ENCODE data around the gene TULP4.

The TULP4 gene

DNA sequence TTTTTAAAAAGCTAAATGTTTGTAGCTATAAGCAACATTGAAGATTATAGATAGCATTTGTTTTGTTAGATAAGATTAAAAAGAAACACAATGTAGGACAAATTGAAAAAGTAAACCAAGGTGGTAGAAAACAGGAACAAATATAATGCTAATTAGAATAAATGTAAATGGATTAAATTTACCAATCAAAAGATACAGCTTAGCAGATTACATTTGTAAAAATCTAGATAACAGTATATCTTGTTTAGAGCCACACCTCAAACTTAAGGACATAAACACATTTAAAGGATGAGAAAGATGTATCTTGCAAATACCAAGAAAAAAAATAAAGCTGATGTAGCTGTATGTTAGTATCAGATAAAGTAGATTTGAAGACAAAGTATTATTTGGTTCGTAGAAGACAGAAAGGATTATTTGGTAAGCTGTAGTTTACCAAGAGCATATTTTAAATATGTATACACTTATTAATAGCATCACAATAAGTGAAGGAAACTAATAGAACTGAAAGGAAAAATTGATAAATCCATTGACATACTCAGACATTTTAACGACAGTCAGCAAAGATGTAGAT, 107.2 kb downstream of the TULP4 start:
- no peak for DNase-seq (ENCODE audit: low read depth)

DNA sequence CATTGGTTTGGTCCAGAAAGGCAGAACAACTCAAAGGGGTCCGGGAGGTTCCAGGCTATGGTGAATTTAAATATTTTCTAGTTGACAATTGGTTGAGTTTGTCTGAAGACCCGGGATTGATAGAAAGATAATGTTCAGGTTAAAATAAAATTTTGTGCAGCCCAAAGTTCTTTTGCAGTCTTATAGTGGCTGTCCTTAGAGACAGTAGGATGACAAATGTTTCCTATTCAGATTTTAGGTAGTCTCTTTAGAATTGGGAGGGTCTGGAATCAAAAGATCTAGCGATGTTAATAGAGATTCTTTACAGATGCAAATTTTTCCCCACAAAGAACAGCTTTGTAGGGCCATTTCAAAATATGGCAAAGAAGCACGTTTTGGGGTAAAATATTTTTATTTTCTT, 109.1 kb downstream of the TULP4 start:
- no peak for DNase-seq (ENCODE audit: low read depth)

DNA sequence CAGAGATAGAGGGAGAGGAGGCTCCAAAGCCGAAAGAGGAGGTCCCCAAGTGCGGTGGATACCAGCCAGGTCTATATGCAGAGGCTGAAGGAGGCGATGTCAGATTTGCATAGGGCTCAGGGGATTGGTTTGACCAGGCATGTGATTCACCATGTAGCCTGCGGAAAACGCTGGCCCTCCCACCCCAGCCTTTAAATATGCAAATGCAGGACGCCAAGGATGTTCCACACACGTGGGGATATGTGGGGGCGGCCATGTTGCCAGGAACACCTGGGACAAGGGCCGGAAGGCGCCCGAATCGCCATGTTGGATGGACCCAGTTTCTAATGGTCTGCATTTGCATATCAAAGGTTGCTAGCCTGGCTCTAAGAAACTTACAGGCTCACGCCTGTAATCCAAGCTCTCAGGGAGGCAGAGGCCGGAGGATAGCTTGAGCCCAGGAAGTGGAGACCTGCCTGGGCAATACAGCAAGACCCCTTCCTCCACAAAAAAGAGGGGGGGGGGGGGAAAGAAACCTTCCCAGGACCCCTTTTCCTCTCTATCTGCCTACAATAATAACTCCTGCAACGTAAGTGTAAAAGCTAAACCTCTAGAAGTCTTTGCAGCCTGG, 110.5 kb downstream of the TULP4 start:
- no peak for DNase-seq (ENCODE audit: low read depth)

DNA sequence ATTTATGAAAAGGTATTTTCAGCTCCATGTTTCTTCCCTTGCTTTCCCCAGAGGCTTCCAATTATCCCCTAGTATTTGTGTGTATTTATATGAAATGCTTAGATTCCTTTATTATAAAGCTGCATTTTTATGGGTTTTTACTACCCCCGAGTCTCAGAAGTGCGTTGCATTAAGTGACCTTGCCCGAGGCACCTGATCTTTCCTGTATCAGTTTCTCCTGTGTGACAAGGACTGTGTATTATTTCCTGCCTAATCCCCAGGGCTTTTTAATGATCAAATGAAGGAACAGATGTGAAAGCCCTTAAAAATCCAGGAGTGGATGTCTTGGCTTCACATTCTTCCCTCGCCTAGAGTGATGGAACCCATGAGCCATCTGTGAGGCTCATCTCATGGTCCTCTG, 118.8 kb downstream of the TULP4 start:
- DNase-seq (ENCODE audit: low read depth) = no peak

DNA sequence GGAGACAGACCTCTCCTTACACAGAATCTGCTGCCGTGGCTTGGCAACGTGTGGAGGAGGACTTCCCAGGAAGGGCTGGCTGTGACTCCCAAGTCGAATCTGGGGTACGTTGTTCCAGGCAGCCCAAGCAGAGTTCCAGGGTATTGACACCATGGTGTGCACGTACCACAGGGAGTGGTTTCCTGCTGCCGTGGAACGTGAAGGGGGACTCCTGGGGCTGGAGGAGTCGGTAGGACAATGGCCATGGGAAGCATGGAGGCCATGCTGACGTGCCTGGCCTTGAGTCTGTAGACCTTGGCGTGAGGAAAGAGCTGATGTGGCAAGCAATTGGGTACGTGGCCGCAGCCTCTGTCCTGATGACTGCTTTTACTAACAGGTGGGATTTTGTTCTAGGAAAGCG, 119.3 kb downstream of the TULP4 start:
- no peak for DNase-seq (ENCODE audit: low read depth)

DNA sequence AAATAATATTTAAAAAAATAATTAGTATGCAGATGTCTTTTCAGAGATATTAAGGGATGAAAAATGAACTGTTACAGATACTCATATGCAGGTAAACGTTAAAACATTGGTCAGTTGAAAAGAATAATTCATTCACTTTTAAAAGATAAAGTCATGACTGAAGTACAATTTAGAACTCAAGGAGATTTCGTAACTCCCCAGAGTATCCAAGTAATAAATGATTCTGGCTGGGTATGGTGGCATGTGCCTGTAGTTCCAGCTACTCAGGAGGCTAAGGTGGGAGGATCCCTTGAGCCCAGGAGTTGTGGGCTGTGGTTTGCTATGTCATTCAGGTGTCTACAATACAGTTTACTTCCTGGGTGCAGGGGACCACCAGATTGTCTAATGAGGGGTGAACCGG, 125.3 kb downstream of the TULP4 start:
- no peak for DNase-seq (ENCODE audit: low read depth)

DNA sequence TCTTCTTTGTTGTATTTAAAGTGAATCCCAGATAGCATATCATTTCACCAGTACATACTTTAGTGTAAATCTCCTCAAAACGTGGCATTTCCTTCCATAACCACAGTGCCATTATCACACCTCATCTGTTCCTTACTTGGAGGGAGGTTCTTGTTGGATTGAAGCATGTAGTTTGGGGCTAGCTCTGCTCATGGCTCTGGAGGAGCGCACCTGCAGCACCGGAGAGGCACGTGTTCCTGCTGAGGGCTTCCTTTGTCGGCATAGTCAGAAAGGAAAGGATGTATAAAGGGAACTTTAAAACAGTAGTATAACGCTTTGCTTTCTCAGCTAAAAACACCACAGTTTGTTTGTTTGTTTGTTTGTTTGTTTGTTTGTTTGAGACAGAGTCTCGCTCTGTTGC, 126.0 kb downstream of the TULP4 start:
- DNase-seq (ENCODE audit: low read depth) = no peak

DNA sequence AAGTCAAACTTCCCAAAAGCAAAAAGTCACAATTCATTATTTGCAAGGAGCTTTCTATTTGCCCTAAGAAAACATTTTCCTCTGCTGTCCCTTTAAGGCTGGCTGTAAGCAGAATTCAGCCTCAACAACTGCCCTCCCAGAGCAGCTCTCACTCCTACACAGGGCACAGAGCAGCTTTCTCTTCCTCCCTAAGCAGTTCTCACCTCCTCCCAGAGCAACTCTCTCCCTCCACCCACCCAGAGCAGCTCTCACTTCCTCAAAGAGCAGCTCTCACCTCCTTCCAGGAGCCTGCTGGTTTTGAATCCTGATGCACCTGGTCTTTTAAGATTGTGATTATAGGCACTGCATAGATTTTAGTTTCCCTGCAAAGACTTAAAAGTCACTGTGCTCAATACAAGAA, 127.0 kb downstream of the TULP4 start:
- DNase-seq (ENCODE audit: low read depth) = no peak

DNA sequence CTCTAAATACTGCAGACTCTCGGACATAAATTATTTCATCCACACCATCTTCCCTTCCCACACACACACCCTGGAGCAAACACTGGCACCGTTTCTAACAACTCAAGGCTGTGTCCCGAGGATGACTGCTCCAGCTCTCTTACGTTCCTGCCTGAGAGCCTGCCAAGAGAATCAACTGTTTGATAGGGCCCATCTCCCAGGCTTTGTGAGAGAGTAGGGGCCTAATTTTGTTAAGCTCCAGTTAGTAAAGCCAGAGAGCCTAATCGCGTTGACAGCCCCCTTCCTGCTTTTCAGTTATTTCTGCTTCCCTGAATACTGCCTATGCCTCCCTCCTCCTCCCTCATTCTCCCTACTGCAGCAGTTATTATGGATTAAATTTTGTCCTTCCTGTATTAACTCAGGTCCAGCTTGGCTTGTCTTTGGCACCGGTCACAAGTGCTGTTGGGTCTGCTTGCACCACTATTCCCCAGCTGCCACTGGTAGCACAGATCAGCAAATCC, 129.5 kb downstream of the TULP4 start:
- no peak for DNase-seq (ENCODE audit: low read depth)

DNA sequence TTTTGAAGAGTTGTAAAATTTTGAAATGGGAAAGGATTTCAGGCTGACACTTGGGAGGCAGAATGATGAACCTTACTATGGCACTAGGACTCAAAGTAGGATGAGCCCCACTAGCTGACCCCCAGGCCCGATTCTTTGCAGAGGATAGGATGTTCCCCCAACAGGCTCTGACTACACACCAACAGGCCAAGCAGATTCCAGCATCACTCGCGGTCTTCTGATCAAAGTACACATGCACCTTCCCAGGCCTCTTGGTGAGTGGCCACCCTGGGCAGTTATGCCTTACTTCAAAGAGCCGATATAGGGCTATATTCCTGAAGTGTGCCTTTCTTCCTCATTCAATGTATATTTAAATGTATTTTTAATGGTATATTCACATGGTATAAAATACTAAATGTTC, 130.0 kb downstream of the TULP4 start:
- DNase-seq (ENCODE audit: low read depth) = no peak

DNA sequence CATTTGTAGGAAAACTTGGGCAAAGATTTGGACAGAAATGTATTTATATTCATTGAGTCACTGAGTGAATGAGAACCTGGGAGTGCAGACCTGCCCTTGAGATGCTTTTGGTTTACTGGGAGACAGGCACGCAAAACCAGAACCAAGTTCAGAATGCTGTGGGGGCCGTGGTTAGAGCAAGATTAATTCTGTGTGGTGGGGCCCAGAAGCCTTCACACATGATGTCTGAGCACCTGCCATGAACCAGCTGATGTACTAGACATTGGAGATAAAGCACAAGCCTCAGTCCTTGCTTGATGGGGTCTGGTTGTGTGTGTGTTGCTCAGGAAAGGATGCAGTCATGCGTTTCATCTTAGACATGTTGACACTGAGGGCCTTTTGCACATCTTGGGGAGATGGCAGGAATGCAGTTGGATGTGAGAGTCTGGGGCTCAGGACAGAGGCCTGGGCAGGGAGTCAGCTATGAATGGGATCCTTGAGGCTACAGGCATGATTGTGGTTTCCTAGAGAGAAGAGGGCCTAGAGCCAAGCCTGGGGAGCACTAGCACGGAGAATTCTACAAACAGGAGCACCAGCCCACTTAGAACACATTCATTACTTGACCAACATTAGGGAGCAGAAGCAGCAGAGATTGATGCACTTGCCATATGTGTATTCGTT, 133.3 kb downstream of the TULP4 start:
- DNase-seq (ENCODE audit: low read depth) = no peak

DNA sequence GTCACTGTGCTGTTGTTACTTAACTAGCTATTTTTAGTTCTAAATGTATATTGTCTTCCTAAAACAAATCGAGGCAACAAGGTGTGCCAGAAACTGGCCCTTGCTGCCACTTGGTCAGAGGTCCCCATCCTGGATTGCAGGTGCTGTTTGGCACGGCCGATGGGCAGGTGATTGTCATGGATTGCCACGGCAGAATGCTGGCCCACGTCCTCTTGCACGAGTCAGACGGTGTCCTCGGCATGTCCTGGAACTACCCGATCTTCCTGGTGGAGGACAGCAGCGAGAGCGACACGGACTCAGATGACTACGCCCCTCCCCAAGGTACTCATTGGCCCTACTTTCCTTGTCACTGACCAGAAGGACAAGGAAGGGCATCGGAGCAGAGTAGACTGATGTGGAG, 136.6 kb downstream of the TULP4 start:
- DNase-seq (ENCODE audit: low read depth) = no peak

DNA sequence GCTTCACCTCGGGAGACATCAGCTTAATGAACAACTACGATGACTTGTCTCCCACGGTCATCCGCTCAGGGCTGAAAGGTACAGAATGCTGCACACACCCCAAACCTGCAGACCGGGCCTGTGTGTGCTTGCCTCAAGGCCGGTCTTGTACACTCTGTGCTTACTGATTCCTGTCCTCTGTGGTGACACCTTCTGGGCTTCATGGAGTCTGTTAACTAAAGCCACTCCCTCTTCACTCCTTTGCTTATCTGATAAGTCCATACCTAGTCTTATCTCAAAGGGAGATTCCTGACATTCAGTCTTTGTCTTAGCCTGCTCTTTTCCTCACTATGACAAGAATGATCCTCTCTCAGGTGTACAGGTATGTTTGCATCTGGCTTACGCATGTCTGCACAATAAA, 139.9 kb downstream of the TULP4 start:
- DNase-seq (ENCODE audit: low read depth) = no peak

DNA sequence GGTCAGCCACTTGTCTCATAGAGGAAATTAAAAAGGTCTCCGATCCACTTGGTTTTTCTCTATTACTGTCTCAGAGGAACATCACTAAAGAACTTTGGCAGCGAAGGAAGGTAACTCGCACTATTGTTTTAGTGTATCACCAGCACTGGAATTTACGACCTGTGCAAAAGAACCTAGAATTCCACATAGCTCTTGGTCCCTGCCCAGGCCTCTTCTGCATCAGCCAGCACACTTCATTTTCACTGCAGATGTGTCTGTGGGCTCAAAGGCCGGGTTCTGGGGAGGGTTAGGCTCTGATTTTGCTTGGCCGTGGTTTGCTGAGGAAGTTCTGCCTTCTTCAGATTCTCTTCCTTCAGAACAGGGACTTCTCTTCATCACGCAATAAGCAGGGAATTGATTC, 144.9 kb downstream of the TULP4 start:
- DNase-seq (ENCODE audit: low read depth) = no peak

DNA sequence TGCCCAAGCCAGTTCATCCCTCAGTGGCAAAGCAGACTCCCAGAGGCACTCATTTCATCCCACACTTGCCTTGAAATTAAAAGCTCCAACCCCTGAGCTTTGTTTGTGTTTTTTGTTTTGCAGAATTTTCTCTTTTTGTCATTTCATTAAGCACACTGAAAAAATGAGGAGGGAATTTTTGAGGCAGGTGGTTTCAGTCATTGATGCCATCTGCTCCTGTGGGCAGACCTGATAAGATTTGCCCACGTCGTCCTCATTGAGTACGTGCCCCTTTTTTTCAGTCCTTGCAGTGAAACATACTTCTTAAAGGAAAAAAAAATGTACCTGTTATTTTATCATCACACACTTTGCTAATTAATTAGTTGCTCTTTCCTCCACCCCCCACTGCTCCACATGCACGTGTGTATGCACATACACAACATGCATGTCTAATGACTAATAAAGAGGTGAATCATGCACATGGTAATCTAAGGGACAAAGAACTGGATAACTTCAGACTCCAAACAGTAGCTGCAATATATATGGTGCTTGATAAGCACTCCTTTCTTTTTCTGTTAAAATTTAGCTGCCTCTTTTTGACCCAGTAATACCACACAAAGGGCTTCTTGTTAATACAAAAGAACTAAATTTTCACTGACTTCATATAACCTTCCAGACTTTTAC, 145.5 kb downstream of the TULP4 start:
- no peak for DNase-seq (ENCODE audit: low read depth)

DNA sequence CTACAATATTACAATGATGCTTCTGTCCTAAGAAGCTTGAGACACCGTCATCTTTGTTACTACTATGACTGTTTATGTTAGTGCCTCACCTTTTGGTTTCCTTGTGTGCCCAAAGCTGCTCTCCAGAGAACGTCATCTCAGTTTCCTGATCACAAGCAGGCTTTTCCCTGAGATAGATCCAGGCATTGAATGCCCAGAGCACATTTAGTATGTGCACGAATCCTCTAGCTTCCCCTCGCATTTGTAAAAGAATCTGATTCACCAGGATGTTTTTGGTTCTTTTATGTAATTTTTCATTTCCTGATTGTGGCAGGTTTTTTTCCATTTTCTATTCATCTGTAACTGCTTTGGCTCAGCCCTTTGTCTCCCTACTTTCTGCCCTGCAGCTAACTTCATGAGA, 147.5 kb downstream of the TULP4 start:
- no peak for DNase-seq (ENCODE audit: low read depth)

DNA sequence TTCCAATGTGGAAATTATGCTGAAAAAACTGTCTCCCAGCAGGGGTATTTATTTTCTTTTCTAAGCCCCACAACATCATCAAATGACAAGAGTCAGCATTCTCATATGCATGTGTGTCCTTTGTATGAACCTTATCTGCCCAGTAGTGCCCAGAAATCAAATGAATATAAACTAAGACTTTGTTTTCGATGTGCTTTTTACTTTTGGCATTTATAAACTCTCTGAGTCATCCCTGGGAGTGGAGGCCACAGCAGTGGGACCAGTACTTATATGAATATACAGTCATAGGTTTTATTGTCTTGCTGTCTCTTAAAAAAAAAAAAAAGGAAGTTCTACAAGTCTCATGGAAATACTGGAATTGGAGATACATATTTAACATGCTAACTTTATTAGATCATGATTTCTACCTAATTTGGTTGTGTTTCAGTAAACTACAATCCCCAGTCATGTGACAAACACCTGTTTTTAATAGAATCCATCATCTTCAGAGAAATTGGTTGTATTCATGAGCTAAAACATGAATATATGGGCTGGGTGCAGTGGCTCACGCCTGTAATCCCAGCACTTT, 148.4 kb downstream of the TULP4 start:
- DNase-seq (ENCODE audit: low read depth) = no peak

DNA sequence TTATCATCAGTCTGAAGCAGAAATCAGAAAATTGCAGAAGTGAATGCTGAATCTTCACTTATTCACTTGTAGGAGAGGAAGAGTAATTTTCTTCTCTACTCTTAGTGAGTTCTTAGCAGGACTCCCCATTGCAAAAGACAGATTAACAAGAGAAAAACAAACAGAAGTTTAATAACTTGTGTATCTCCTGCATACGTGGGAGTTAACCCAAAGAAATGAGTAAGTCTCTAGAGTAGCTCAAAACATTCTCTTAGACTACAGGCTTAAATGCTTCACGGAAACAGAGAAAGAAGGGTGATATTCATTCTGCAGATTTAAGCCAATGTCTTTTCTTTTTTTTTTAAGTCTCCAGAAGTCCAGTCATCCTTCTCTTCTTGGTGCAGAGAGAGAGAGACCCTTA, 149.7 kb downstream of the TULP4 start:
- DNase-seq (ENCODE audit: low read depth) = no peak

DNA sequence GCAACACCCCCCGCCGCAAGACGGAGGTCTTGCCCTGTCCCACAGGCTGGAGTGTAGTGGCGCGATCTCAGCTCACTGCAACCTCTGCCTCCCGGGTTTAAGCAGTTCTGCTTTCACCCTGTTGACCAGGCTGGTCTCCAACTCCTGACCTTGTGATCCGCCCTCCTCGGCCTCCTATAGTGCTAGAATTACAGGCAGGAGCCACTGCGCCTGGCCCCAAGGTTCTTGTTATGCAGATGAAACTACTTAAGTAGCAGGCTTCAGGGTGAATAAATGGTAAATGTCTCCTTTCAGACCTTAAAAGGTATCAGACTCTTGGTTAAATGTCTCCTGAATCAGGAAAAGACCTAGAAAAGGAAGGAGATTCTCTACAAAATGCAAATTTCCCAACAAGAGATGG, 152.2 kb downstream of the TULP4 start:
- DNase-seq (ENCODE audit: low read depth) = no peak

DNA sequence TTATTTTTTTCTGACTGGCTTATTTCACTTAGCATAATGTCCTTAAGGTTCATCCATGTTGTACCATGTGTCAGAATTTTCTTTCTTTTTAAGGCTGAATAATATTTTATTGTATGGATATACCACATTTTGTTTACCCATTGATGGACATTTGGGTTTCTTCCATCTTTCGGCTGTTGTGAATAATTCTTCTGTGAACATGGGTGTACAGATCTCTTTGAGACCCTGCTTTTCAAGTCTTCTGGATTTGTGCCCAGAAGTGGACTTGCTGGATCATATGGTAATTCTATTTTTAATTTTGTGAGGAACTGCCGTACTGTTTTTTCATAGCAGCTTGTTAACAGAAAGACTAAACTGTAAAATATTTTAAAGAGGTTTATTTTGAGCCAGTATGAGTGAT, 153.0 kb downstream of the TULP4 start:
- no peak for DNase-seq (ENCODE audit: low read depth)

DNA sequence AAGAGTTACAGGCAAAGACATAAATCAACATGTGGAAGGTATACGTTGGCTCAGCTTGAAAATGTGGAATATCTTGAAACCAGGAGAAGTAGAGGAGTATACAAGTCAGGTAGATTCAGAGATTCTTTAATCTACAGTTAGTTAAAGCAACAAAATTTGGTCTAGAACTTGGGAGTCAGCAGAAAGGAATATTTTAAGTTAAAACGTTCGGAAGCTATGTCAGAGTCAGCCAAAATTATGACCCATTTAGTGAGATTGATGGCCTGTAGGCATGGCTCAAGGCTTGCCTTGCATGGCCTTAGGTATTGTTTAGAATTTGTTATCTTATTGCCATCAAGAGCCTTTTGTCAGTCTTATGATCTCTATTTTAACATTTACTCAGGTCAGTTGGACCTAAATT, 153.5 kb downstream of the TULP4 start:
- DNase-seq (ENCODE audit: low read depth) = no peak

DNA sequence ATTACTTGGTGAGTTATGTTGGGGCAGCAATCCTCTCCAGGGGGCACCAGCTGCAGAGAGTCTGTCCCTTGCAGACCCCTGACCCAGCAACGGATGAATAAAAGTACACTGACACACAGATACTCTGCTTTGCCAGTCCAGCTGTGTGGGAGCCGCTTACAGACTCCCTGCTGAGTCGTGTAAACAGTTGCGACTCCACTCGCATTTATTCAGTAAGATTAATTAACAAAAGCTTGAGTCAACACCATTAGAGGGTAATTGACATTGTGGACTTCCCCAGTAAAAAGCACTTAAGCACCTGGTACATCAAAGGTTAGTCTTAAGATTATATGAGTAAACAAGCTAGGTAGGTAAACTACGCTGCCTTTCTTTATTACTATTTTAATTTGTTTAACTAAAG, 155.7 kb downstream of the TULP4 start:
- DNase-seq (ENCODE audit: low read depth) = no peak

DNA sequence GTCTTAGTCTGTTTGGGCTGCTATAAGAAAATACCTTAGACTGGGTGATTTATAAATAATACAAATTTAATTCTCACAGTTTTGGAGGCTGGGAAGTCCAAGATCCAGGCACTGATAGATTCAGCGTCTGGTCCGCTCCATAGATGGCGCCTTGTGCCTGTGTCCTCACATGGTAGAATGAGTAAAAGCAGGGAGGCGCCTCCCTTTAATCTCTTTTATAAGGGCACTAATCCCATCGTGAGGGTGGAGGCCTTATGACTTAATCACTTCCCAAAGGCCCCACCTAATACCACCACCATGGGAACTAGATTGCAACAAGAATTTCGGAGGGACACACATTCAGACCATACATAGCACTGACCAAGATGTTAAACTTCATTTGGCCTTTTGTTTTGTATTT, 156.4 kb downstream of the TULP4 start:
- DNase-seq (ENCODE audit: low read depth) = no peak
